NCI-H82 treated with DMSO at 0.1 percent for 48 hours (cell line): Measurements from ENCODE around the gene SLC4A2.

Experiments used
- DNase-seq: peaks from one replicate; lab custom pipeline; 2025; ENCODE audit not compliant: unreplicated experiment; lab: John Stamatoyannopoulos, UW

SLC4A2 gene

DNA sequence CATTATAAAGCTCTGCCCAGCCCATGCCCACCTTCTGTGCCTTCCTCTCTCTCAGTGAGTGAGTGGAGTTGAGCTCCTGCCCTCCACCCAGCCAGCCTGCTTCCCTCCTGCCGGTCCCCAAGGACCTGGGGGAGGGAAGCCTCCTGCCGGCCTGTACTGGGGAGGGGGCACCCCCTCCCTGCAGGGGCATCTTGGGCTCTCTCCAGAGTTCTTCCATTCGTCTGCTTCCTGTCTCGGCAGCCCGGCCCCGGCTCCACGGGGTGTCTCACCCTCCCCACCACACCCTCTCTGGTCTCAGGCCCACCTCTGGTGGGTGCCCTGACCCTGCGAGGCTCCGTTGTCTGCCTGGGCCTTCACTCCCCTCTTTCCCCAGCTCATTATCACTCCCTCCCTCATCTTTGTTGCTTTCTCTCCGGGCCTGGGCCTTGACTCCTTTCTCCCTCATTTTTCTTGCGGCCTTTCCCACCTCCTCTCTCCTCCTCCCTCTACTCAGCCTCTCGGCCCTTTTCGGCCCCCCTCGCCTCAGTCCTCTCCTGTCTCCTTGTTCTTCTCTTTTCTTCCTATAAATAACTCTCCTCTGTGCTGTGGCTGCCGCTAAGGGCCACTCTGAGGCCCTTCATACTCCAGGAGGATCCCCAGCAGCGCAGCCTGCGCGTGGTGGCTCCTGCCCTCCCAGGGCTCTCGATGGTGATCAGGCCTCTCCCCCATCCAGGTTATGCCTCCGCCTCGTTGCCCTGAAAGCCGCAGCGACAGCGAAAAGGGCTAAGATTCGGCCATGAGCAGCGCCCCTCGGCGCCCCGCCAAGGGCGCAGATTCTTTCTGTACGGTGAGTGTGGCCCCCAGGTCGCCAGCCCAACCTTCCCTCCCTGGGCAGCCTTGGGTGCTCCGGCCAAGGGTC lies 2.1 kb downstream of the SLC4A2 start:
- DNase-seq: no peak

- no peak for DNase-seq
These were observed 2.7 kb downstream of the SLC4A2 start for GRCh38 chr7:151062111-151062398.

- DNase-seq: peak; percentile 80
These were observed 3.2 kb downstream of the SLC4A2 start for GRCh38 chr7:151062399-151063211.

- DNase-seq: no peak
These were observed 3.8 kb downstream of the SLC4A2 start for GRCh38 chr7:151063212-151063561.

GRCh38 chr7:151064454-151064853 lies 5.1 kb downstream of the SLC4A2 start:
- DNase-seq: no peak

DNA sequence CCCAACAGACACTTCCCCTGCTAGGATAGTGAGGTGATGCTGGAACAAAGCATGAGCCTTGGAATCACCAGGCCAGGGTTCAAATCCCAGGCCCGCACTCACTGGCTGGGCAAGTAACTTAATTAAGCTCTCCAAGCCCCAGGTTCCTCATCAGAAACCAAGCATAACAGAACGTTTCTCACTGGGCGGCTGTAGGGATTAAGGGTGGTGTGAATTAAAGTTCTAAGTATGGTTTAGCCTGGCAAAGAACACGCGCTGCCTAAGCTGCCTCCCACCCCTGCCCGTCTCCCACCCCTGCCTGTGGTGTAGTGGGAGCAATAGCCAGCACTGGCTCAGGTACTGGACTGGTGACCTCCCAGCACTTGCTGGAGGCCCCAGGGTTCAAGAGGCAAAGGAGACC lies 5.6 kb downstream of the SLC4A2 start:
- no peak for DNase-seq

GRCh38 chr7:151065516-151065915 lies 6.1 kb downstream of the SLC4A2 start:
- DNase-seq: no peak

DNA sequence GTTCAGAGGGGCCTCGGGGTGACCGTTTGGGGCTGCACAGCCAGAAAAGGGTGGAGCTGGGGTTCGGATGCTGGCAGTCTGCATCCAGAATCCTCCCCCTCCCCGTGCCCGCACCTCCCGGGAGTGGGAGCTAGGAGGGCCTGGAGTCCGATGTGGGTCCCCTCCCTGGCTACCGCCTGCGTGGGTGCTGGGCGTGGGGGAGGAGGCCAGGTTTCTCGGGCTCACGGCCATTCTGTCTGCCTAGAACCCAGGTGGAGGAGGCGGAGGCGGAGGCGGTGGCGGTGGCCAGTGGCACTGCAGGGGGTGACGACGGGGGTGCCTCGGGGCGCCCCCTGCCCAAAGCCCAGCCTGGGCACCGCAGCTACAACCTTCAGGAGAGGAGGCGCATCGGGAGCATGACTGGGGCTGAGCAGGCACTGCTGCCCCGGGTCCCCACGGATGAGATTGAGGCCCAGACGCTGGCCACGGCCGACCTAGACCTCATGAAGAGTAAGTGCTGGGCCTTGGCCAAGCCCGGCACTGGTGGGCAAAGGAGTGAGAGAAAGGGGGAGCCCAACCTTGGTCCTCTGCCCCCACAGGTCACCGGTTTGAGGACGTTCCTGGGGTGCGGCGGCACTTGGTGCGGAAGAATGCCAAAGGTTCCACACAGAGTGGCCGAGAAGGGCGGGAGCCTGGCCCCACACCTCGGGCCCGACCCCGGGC lies 7.0 kb downstream of the SLC4A2 start:
- no peak for DNase-seq

GRCh38 chr7:151068069-151068773 lies 8.8 kb downstream of the SLC4A2 start:
- DNase-seq: no peak

GRCh38 chr7:151069841-151070573 lies 10.6 kb downstream of the SLC4A2 start:
- no peak for DNase-seq

DNA sequence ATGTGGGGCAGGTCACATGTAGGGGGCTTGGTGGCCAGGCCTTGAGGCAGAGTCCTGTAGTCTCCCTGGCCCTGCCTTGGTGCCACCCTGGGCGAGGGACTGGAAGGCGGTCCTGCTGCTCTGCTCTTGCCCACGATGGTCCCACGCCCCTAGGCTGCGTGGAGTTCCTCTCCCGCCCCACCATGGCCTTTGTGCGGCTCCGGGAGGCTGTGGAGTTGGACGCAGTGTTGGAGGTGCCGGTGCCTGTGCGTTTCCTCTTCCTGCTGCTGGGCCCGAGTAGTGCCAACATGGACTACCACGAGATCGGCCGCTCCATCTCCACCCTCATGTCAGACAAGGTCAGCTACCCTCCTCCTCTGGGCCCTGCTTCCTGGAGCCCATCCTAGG lies 11.2 kb downstream of the SLC4A2 start:
- no peak for DNase-seq

DNA sequence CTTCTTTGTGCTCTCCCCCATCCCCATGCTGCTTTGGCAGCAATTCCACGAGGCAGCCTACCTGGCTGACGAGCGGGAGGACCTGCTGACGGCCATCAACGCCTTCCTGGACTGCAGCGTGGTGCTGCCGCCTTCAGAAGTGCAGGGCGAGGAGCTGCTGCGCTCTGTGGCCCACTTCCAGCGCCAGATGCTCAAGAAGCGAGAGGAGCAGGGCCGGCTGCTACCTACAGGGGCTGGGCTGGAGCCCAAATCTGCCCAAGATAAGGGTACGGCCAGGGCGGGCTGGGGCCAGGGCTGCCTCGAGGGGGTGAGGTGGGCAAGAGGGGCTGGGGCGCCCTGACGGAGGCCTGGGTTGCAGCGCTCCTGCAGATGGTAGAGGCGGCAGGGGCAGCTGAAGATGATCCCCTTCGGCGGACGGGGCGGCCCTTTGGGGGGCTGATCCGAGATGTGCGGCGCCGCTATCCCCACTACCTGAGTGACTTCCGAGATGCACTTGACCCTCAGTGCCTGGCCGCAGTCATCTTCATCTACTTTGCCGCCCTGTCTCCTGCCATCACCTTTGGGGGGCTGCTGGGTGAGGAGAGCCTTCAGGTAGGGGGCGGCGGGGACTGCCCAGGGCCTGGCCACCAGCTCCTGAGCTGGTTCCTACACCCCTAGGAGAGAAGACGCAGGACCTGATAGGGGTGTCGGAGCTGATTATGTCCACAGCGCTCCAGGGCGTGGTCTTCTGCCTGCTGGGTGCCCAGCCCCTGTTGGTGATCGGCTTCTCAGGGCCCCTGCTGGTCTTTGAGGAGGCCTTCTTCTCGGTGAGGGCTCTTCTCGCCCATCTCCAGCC lies 11.9 kb downstream of the SLC4A2 start:
- no peak for DNase-seq

- no peak for DNase-seq
These were observed 14.6 kb downstream of the SLC4A2 start for GRCh38 chr7:151073990-151074389.

- no peak for DNase-seq
These were observed 15.7 kb downstream of the SLC4A2 start for GRCh38 chr7:151074817-151075661.

DNA sequence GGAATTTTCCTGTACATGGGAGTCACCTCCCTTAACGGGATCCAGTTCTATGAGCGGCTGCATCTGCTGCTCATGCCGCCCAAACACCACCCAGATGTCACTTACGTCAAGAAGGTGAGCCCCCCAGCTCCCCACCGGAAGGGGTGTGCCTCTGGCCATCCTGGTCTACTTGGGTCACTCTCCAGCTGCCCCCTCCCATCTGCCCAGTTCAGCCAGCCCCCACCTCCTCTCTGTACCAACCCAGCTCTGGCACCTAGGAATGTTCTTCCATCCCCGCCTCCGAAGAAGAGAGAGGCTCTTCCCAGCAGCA lies 16.2 kb downstream of the SLC4A2 start:
- no peak for DNase-seq

DNA sequence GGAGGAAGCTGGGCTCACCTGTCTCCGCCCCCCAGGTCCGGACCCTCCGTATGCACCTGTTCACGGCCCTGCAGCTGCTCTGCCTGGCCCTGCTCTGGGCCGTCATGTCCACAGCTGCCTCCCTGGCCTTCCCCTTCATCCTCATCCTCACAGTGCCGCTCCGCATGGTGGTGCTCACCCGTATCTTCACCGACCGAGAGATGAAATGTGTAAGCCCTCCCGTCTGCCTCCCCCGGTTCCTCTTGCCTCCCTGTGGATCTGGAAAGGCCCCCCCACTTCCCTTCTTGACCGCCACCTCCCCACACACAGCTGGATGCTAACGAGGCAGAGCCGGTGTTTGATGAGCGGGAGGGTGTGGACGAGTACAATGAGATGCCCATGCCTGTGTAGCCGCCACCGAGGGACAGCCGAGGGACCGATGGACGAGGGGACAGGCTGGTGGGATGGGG lies 16.6 kb downstream of the SLC4A2 start:
- no peak for DNase-seq

DNA sequence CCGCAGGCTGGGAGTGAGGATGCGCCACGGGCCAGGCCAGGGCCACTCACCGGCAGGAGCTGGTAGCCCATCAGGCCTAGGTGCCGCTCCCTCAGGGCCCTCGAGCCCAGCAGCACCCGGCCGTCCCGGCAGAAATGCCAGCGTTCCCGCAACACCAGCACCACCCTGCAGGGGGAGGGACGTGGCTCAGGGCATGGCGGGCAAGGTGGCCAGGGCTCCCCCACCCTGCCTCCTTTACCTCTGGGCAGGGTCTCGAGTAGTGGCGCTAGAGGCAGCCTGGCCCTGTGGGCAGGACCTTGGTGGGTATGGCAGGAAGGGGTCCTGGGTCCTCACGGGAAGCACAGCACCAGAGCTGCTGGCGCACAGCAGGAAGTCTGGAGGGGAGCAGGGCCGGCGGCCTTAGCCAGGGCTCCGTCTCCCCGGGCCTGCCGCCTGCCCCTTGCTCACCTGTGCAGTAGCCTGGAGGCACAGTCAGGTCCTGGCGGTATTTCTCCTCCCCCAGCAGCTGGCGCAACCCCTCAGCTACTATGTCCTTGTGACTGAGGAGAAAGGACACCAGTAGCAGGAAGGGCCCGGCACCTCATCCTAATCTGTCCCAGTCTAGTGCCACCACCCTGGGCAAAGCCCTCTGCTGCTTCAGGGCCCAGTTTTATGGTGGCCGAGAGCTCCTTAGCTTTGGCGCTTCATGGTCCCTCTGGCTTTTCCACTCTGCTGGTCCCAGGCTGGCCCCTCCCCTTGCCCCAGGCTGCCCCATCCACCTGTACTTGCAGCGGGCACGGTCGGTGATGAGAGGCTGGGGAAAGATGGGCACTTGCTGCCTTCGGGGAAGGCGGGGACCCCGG lies 17.7 kb downstream of the SLC4A2 start:
- DNase-seq: no peak

GRCh38 chr7:151077705-151078232 lies 18.4 kb downstream of the SLC4A2 start:
- DNase-seq: no peak
